SK-N-SH treated with all-trans-retinoic acid at 6 μM for 48 hours (cell line): Measurements from ENCODE around the gene OLIG1.

Experiments used
- ATAC-seq: fragments of 200-7000 bp; cut with Tn5 transposase; 3 replicates; pipeline ENCODE4 v1.9.1; 2020; ENCODE audit warnings: mild to moderate bottlenecking, moderate library complexity
- BACH2 ChIP-seq: fragments of 250-450 bp; sonication (Bioruptor Pico); IDR thresholded peaks from 2 replicates; pipeline ENCODE4 v1.9.0; 2021; ENCODE audit warnings: mild to moderate bottlenecking, borderline replicate concordance
- CREB5 ChIP-seq: fragments of 250-450 bp; sonication (Bioruptor Pico); IDR thresholded peaks from 2 replicates; pipeline ENCODE4 v1.5.1; 2020; ENCODE audit warnings: low read depth, mild to moderate bottlenecking, moderate library complexity
- CSDC2 ChIP-seq: fragments of 250-450 bp; sonication (Bioruptor Pico); IDR thresholded peaks from 2 replicates; pipeline ENCODE4 v1.5.0; 2020; ENCODE audit warnings: mild to moderate bottlenecking, moderate library complexity
- ESRRG ChIP-seq: fragments of 250-450 bp; sonication (Bioruptor Pico); IDR thresholded peaks from 2 replicates; pipeline ENCODE4 v1.6.1; 2021; ENCODE audit warnings: mild to moderate bottlenecking
- GLIS3 ChIP-seq: fragments of 250-450 bp; sonication (Bioruptor Pico); IDR thresholded peaks from 2 replicates; pipeline ENCODE4 v1.5.0; 2020; ENCODE audit warnings: mild to moderate bottlenecking, moderate library complexity
- ISL1 ChIP-seq: fragments of 250-450 bp; sonication (Bioruptor Pico); IDR thresholded peaks from 2 replicates; pipeline ENCODE4 v2.1.2; 2022; ENCODE audit warnings: mild to moderate bottlenecking, moderate library complexity
- PATZ1 ChIP-seq: fragments of 250-450 bp; sonication (Bioruptor Pico); IDR thresholded peaks from 2 replicates; pipeline ENCODE4 v1.8.0; 2020; ENCODE audit warnings: mild to moderate bottlenecking, moderate library complexity, borderline replicate concordance
- POU6F1 ChIP-seq: fragments of 250-450 bp; sonication (Bioruptor Pico); IDR thresholded peaks from 2 replicates; pipeline ENCODE4 v1.8.0; 2021; ENCODE audit warnings: low read depth, mild to moderate bottlenecking, moderate library complexity, borderline replicate concordance
- PPARA ChIP-seq: fragments of 250-450 bp; sonication (Bioruptor Pico); IDR thresholded peaks from 2 replicates; pipeline ENCODE4 v1.5.0; 2020; ENCODE audit warnings: mild to moderate bottlenecking, borderline replicate concordance
- RARB ChIP-seq: fragments of 250-450 bp; sonication (Bioruptor Pico); IDR thresholded peaks from 2 replicates; pipeline ENCODE4 v1.8.0; 2021; ENCODE audit warnings: mild to moderate bottlenecking, moderate library complexity
- SNAI2 ChIP-seq: fragments of 250-450 bp; sonication (Bioruptor Pico); IDR thresholded peaks from 2 replicates; pipeline ENCODE4 v1.5.0; 2020; ENCODE audit warnings: mild to moderate bottlenecking, moderate library complexity
- TOX ChIP-seq: fragments of 250-450 bp; sonication (Bioruptor Pico); IDR thresholded peaks from 2 replicates; pipeline ENCODE4 v1.8.0; 2021; ENCODE audit warnings: mild to moderate bottlenecking, moderate library complexity, borderline replicate concordance
- TSHZ2 ChIP-seq: fragments of 250-450 bp; sonication (Bioruptor Pico); IDR thresholded peaks from 2 replicates; pipeline ENCODE4 v1.5.0; 2020; ENCODE audit warnings: mild to moderate bottlenecking, moderate library complexity
- ZC3H10 ChIP-seq: fragments of 250-450 bp; sonication (Bioruptor Pico); IDR thresholded peaks from 2 replicates; pipeline ENCODE4 v1.5.1; 2021; ENCODE audit warnings: mild to moderate bottlenecking, moderate library complexity
- ZFP30 ChIP-seq: fragments of 450-650 bp; formaldehyde crosslinking; IDR thresholded peaks from 2 replicates; pipeline ENCODE4 v1.5.0; 2022; ENCODE audit warnings: mild to moderate bottlenecking, moderate library complexity
- ZNF565 ChIP-seq: fragments of 450-650 bp; formaldehyde crosslinking; conservative IDR thresholded peaks from 2 replicates; pipeline ENCODE4 v1.5.0; 2020; ENCODE audit warnings: low read depth, mild to moderate bottlenecking, moderate library complexity
- ZNF70 ChIP-seq: fragments of 450-650 bp; formaldehyde crosslinking; IDR thresholded peaks from 2 replicates; pipeline ENCODE4 v1.5.0; 2020; ENCODE audit warnings: mild to moderate bottlenecking, moderate library complexity
- TF ChIP-seq, protein P1 (sequence below): fragments of 250-450 bp; sonication (Bioruptor Pico); IDR thresholded peaks from 2 replicates; pipeline ENCODE4 v1.5.1; 2021; ENCODE audit warnings: mild to moderate bottlenecking, moderate library complexity

The OLIG1 gene

GRCh38 chr21:33069994-33070743, at the start of gene OLIG1:
Gene OLIG1, plus strand, starts transcription at chr21:33070141. Its CDS starts 106 bp downstream, at chr21:33070247.
- no peak for ATAC-seq
- TF ChIP-seq ZNF70 (CRISPR knock-in tag) (no peak), ESRRG (CRISPR knock-in tag) (no peak), CSDC2 (CRISPR knock-in tag) (no peak), ZNF565 (CRISPR knock-in tag) (no peak), PPARA (CRISPR knock-in tag) (no peak), TSHZ2 (no peak), ZFP30 (CRISPR knock-in tag) (no peak), CREB5 (CRISPR knock-in tag) (no peak), ISL1 (no peak), TOX (CRISPR knock-in tag) (no peak), PATZ1 (CRISPR knock-in tag) (no peak), RARB (CRISPR knock-in tag) (no peak)
- TF ChIP-seq, protein P1, sequence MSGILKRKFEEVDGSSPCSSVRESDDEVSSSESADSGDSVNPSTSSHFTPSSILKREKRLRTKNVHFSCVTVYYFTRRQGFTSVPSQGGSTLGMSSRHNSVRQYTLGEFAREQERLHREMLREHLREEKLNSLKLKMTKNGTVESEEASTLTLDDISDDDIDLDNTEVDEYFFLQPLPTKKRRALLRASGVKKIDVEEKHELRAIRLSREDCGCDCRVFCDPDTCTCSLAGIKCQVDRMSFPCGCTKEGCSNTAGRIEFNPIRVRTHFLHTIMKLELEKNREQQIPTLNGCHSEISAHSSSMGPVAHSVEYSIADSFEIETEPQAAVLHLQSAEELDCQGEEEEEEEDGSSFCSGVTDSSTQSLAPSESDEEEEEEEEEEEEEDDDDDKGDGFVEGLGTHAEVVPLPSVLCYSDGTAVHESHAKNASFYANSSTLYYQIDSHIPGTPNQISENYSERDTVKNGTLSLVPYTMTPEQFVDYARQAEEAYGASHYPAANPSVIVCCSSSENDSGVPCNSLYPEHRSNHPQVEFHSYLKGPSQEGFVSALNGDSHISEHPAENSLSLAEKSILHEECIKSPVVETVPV (CRISPR knock-in tag): no peak

DNA sequence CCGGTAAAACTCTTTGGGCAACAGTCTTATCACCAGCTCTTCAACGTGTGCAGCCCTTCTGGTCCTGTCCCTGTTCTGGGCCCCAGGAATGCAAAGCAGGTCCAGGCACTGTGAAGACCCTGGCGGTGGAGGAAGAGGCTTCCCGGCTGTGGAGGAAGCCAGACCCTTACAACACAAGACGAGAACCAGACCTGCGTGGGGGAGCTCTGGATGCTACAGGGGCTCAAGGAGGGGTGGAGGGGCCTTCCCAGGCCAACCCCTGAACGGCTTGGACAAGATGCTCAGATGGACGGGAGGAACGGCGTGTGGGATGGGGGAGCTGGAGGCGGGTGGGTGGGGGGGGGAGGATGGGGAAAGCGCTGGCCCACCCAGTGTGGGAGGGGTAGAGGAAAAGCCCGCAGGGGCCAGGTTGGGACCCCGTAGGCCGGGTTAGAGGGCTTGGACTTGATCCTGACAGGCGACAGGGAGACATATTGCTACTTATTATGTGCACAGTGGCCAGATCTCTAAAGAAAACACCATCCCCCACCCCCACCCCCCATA, 49.3 kb upstream of the OLIG1 start:
- ATAC-seq: no peak

More for the DNA sequence above, 49.3 kb upstream of the OLIG1 start:
- TF ChIP-seq SNAI2 (CRISPR knock-in tag): no peak
- no peak for TF ChIP-seq ISL1
- TF ChIP-seq ZNF565 (CRISPR knock-in tag): no peak
- TF ChIP-seq GLIS3: no peak
- TF ChIP-seq RARB (CRISPR knock-in tag): no peak
- no peak for TF ChIP-seq ESRRG (CRISPR knock-in tag)
- TF ChIP-seq ZFP30 (CRISPR knock-in tag): no peak
- no peak for TF ChIP-seq POU6F1 (CRISPR knock-in tag)
- no peak for TF ChIP-seq BACH2 (CRISPR knock-in tag)
- no peak for TF ChIP-seq TOX (CRISPR knock-in tag)
- TF ChIP-seq ZC3H10: no peak
- TF ChIP-seq CREB5 (CRISPR knock-in tag): no peak
